HepG2 (cell line): ENCODE results near the gene TRIM67. TPM values are rescaled to one million over a fixed set of nuclear protein-coding genes. Genes with fewer than 3 reads are reported as not detected.

Experiments used
- ATAC-seq: fragments of 200-7000 bp; cut with Tn5 transposase; 3 replicates; pipeline ENCODE4 v1.9.1; 2020; ENCODE audit warnings: mild to moderate bottlenecking, moderate library complexity
- BruUV-seq: library from RNA; stranded (reverse); fragments of 400-500 nt; replicated peaks from 2 replicates; lab custom pipeline; 2021; lab: Mats Ljungman, UMichigan
- CTCF ChIA-PET: fragments of 300-600 bp; formaldehyde crosslinking; extraction: SDS; loops from one replicate; lab custom pipeline; 2021; ENCODE audit warnings: low total read pairs, inconsistent platforms, low intra/inter-chr PET ratio; lab: Yijun Ruan, JAX
- POLR2A ChIA-PET: fragments of 350-600 bp; sonication (Branson Sonifier 250); formaldehyde crosslinking; loops from one replicate; lab custom pipeline; 2020; ENCODE audit warnings: antibody characterized with exemption, inconsistent platforms; lab: Yijun Ruan, JAX
- DNase-seq: peaks from one replicate; pipeline ENCODE4 v3.0.0-alpha.2; 2015; ENCODE audit warnings: low spot score
- FAIRE-seq: peaks from 3 replicates; lab custom pipeline; 2011; peaks lifted over from hg19 to GRCh38; lab: Jason Lieb, UNC
- H2AFZ ChIP-seq: one replicate; pipeline ENCODE4 v1.6.1; 2011; ENCODE audit warnings: low read length, inconsistent platforms
- H3K27ac ChIP-seq: fragments of 300-600 bp; 3 replicates; pipeline ENCODE4 v1.8.0; 2011; ENCODE audit warnings: mixed run types, mild to moderate bottlenecking, mixed read lengths, low read length, inconsistent platforms; ENCODE audit not compliant: insufficient read depth; ENCODE audit errors: extremely low read length
- H3K27me3 ChIP-seq, 2 experiments: fragments of 200-600 bp in 1 of 2; 2 replicates in 1 of 2; 3 replicates in 1 of 2; pipeline versions ENCODE4 v1.6.0 to v1.8.0; 2011; ENCODE audit warnings: low read length in 2 of 2, mild to moderate bottlenecking in 2 of 2, moderate library complexity in 2 of 2, inconsistent platforms in 1 of 2; ENCODE audit not compliant: insufficient read depth in 2 of 2, control insufficient read depth in 1 of 2
- H3K36me3 ChIP-seq, 2 experiments: fragments of 200-600 bp in 1 of 2; replicated peaks in 1 of 2; 2 replicates in 1 of 2; 3 replicates in 1 of 2; pipeline versions ENCODE4 v1.5.1 to v1.8.0; 2011; ENCODE audit warnings: low read length in 2 of 2, inconsistent platforms in 1 of 2; ENCODE audit not compliant: insufficient read depth in 2 of 2, control insufficient read depth in 1 of 2
- H3K4me1 ChIP-seq: 2 replicates; pipeline ENCODE4 v1.5.1; 2012; ENCODE audit warnings: low read length, inconsistent platforms; ENCODE audit not compliant: insufficient read depth
- H3K4me2 ChIP-seq: 2 replicates; pipeline ENCODE4 v1.6.0; 2011; ENCODE audit warnings: low read depth, low read length, inconsistent platforms
- H3K4me3 ChIP-seq, 3 experiments: fragments of 200-600 bp in 1 of 3; sonication (generic), shearing (Covaris generic) in 1 of 3; replicated peaks in 1 of 3; 2 replicates each; pipeline ENCODE4 v1.5.1; 2011 to 2016; ENCODE audit warnings: low read length in 3 of 3, inconsistent platforms in 2 of 3, low read depth in 2 of 3, mild to moderate bottlenecking in 2 of 3, control low read depth in 1 of 3, mixed read lengths in 1 of 3; ENCODE audit not compliant: insufficient read depth in 1 of 3
- H3K79me2 ChIP-seq: one replicate; pipeline ENCODE4 v1.6.1; 2011; ENCODE audit warnings: low read length, inconsistent platforms; ENCODE audit not compliant: insufficient read depth
- H3K9ac ChIP-seq: 2 replicates; pipeline ENCODE4 v1.6.0; 2011; ENCODE audit warnings: mild to moderate bottlenecking, low read depth, low read length, inconsistent platforms; ENCODE audit not compliant: insufficient read depth
- H3K9me3 ChIP-seq: 2 replicates; pipeline ENCODE4 v1.5.1; 2012; ENCODE audit warnings: mild to moderate bottlenecking, low read length
- H4K20me1 ChIP-seq: 2 replicates; pipeline ENCODE4 v1.6.0; 2011; ENCODE audit warnings: inconsistent platforms, mild to moderate bottlenecking, low read length, moderate library complexity; ENCODE audit not compliant: insufficient read depth
- ZMYM2 ChIP-seq: sonication (generic); formaldehyde crosslinking; IDR thresholded peaks from 2 replicates; pipeline ENCODE4 v1.8.0; 2022; ENCODE audit warnings: mild to moderate bottlenecking, missing genetic modification reagents
- WGBS: methylation state at CpG from one replicate; pipeline ENCODE4 v1.1.6; 2017; ENCODE audit warnings: low lambda C conversion rate; 5-methylcytosine and 5-hydroxymethylcytosine counted together
- in situ Hi-C: cut with HindIII; loops from 2 replicates; pipeline ENCODE4 v1.10.0; 2017; ENCODE audit warnings: low pct_unique_long_range_greater_than_20kb; ENCODE audit not compliant: extremely low pct_ligation_motif_present
- intact Hi-C: fragments of 100-400 bp; cut with micrococcal nuclease; formaldehyde crosslinking; loops from one replicate; pipeline ENCODE4 v1.10.0; 2022; ENCODE audit not compliant: unreplicated experiment
- polyA plus RNA-seq, 8 experiments: library from polyadenylated mRNA; depleted of rRNA in 3 of 8; stranded (reverse) in 7 of 8; unstranded in 1 of 8; fragments of >200 nt; fragmentation: Illumina TruSeq in 4 of 8; extraction: Trizol in 4 of 8; gene quantifications; 2 replicates each; pipeline versions ENCODE4 v1.2.1 to v1.2.3, GENCODE V29; 2011 to 2016; ENCODE audit warnings: low read depth in 4 of 8, missing spikeins in 1 of 8, mixed read lengths in 1 of 8; ENCODE audit not compliant: insufficient read depth in 1 of 8
- total RNA-seq, 5 experiments: library from RNA; depleted of rRNA; stranded (reverse); fragments of >200 nt; fragmentation: Illumina TruSeq; extraction: Trizol; gene quantifications; 2 replicates each; pipeline ENCODE4 v1.2.3, GENCODE V29; 2016; ENCODE audit warnings: low read depth in 1 of 5
- TF ChIP-seq, protein P1 (sequence below): sonication (generic); formaldehyde crosslinking; IDR thresholded peaks from 2 replicates; pipeline ENCODE4 v1.8.0; 2022; ENCODE audit warnings: mild to moderate bottlenecking, missing genetic modification reagents; ENCODE audit not compliant: insufficient replicate concordance

Gene TRIM67
- total and polyA plus RNA-seq, 2 of the 13 experiments (the other 11 are each of a cell fraction or from before 2014, with no cell fraction given) = not detected

DNA sequence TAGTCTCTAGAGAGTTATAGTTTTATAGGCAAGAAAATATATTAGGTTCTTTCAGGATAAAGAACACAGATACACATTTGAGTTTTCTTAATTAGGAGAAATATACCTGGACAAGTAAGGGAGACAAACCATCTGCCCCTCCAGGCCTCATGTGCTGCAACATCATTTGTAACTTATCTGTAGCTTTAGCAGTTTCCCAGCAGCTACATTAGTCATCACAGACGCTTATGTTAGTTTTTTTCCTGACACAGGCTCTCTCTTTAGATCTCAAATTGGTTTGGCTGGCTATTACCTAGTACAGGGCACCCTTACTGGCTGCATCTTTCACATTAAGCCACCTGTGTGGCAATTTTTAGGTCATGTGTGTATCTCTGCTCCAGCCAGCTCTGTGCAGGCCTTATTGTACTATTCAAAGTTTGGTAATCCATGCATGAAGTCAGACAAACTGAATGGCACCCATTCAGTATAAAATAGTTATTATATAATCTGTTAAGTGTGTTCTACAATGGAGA is 105.0 kb downstream of the TRIM67 start:
- H3K79me2 ChIP-seq = peaks cover 3% of the 10 kb centered on the region
- no peak overlapping the region for H3K27ac ChIP-seq
- H3K4me2 ChIP-seq = no peak overlapping the region
- peaks cover 16 to 63% of the 10 kb centered on the region in 2 experiments for H3K36me3 ChIP-seq
- 0% methylated on average over 1 of the region's 1 CpG for WGBS
- no peaks in the 10 kb centered on the region for H4K20me1 ChIP-seq
- no peak overlapping the region for H3K4me3 ChIP-seq
- no peak overlapping the region for H2AFZ ChIP-seq
- H3K9ac ChIP-seq = no peak overlapping the region
- H3K9me3 ChIP-seq = no peaks in the 10 kb centered on the region
- peaks cover 13% of the 10 kb centered on the region for H3K4me1 ChIP-seq
- intact Hi-C loops (no loop called here), in situ Hi-C loops (no loop called here)
- BruUV-seq = no TSS peak
- no peaks in the 10 kb centered on the region for H3K27me3 ChIP-seq
- ATAC-seq (no peak), DNase-seq (no peak), FAIRE-seq (no peak)
- TF ChIP-seq, protein P1, sequence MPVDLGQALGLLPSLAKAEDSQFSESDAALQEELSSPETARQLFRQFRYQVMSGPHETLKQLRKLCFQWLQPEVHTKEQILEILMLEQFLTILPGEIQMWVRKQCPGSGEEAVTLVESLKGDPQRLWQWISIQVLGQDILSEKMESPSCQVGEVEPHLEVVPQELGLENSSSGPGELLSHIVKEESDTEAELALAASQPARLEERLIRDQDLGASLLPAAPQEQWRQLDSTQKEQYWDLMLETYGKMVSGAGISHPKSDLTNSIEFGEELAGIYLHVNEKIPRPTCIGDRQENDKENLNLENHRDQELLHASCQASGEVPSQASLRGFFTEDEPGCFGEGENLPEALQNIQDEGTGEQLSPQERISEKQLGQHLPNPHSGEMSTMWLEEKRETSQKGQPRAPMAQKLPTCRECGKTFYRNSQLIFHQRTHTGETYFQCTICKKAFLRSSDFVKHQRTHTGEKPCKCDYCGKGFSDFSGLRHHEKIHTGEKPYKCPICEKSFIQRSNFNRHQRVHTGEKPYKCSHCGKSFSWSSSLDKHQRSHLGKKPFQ = no peak
- TF ChIP-seq ZMYM2 (CRISPR knock-in tag) = no peak
- ChIA-PET CTCF (no interaction called here), POLR2A (interaction anchor here (0.9 kb wide), 1 partner anchor 33 kb away, joined by 3 read pairs; no protein-coding TSS in a partner anchor)

Other genes with a start within 250 kb of the TRIM67 start
- 8.1 and 15.9 TPM in 2 replicates for gene TTC13, start 183.2 kb upstream of the TRIM67 start, total RNA-seq (2016; rRNA removed; fragmentation: Illumina TruSeq; extraction: Trizol)
- gene TTC13, start 183.2 kb upstream of the TRIM67 start, polyA plus RNA-seq (2011; rRNA removed) = 5.8 and 6.8 TPM in 2 replicates
- gene ARV1, start 183.0 kb upstream of the TRIM67 start, total RNA-seq (2016; rRNA removed; fragmentation: Illumina TruSeq; extraction: Trizol) = 8.9 and 15.2 TPM in 2 replicates
- gene ARV1, start 183.0 kb upstream of the TRIM67 start, polyA plus RNA-seq (2011; rRNA removed) = 11.7 and 13.0 TPM in 2 replicates
- 0.17 and 0.35 TPM in 2 replicates for gene FAM89A, start 121.8 kb upstream of the TRIM67 start, total RNA-seq (2016; rRNA removed; fragmentation: Illumina TruSeq; extraction: Trizol)
- gene FAM89A, start 121.8 kb upstream of the TRIM67 start, polyA plus RNA-seq (2011; rRNA removed) = 0.43 and 0.44 TPM in 2 replicates
- 114 and 153 TPM in 2 replicates for gene GNPAT, start 79.2 kb downstream of the TRIM67 start, total RNA-seq (2016; rRNA removed; fragmentation: Illumina TruSeq; extraction: Trizol)
- gene GNPAT, start 79.2 kb downstream of the TRIM67 start, polyA plus RNA-seq (2011; rRNA removed) = 48.6 and 58.3 TPM in 2 replicates
- gene EXOC8, start 175.8 kb downstream of the TRIM67 start, total RNA-seq (2016; rRNA removed; fragmentation: Illumina TruSeq; extraction: Trizol) = 7.9 and 12.0 TPM in 2 replicates
- 2.1 and 2.4 TPM in 2 replicates for gene EXOC8, start 175.8 kb downstream of the TRIM67 start, polyA plus RNA-seq (2011; rRNA removed)
- gene SPRTN, start 176.2 kb downstream of the TRIM67 start, total RNA-seq (2016; rRNA removed; fragmentation: Illumina TruSeq; extraction: Trizol) = 15.2 and 17.7 TPM in 2 replicates
- gene SPRTN, start 176.2 kb downstream of the TRIM67 start, polyA plus RNA-seq (2011; rRNA removed) = 3.9 and 4.2 TPM in 2 replicates